ENCODE results near the gene RNF17.

- TF ChIP-seq, protein P1, sequence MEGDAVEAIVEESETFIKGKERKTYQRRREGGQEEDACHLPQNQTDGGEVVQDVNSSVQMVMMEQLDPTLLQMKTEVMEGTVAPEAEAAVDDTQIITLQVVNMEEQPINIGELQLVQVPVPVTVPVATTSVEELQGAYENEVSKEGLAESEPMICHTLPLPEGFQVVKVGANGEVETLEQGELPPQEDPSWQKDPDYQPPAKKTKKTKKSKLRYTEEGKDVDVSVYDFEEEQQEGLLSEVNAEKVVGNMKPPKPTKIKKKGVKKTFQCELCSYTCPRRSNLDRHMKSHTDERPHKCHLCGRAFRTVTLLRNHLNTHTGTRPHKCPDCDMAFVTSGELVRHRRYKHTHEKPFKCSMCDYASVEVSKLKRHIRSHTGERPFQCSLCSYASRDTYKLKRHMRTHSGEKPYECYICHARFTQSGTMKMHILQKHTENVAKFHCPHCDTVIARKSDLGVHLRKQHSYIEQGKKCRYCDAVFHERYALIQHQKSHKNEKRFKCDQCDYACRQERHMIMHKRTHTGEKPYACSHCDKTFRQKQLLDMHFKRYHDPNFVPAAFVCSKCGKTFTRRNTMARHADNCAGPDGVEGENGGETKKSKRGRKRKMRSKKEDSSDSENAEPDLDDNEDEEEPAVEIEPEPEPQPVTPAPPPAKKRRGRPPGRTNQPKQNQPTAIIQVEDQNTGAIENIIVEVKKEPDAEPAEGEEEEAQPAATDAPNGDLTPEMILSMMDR (IDR thresholded peaks at IDR 0.05) = no peak
- TF ChIP-seq POLR2A (IDR thresholded peaks at IDR 0.05) = no peak
Measured at GRCh38 chr13:24747248-24748060, 16.5 kb upstream of the RNF17 start.
